Measurements from ENCODE around the gene ARHGAP42. TPM values are rescaled to one million over a fixed set of nuclear protein-coding genes. Genes with fewer than 3 reads are reported as not detected.

ARHGAP42 gene
- polyA plus RNA-seq, 3 donors = 0.13 TPM; not detected in 2

GRCh38 chr11:100866453-100866852, 179.4 kb downstream of the ARHGAP42 start:
- Histone ChIP-seq H3K27ac (ENCODE audit: low read depth in 1 of 2, low read length in 2 of 2) (no peak overlapping the region), H3K4me3 (replicated peaks in 1 of 3; ENCODE audit: low read depth in 2 of 3, low read length in 3 of 3) (no peak overlapping the region), H4K20me1 (ENCODE audit: insufficient read depth, low read length) (no peaks in the 10 kb centered on the region), H3K9me3 (replicated peaks in 1 of 2; ENCODE audit: control insufficient read depth in 1 of 2, insufficient read depth in 1 of 2, low read length in 2 of 2) (no peaks in the 10 kb centered on the region), H3K27me3 (ENCODE audit: control insufficient read depth in 2 of 2, insufficient read depth in 2 of 2, low read length in 2 of 2) (no peaks in the 10 kb centered on the region), H3K4me1 (ENCODE audit: control insufficient read depth in 1 of 2, insufficient read depth in 2 of 2, low read length in 2 of 2) (no peaks in the 10 kb centered on the region), H2AFZ (ENCODE audit: insufficient read depth, low read depth, low read length, poor library complexity, severe bottlenecking) (no peak overlapping the region), H3K36me3 (replicated peaks in 1 of 2; ENCODE audit: control insufficient read depth in 1 of 2, insufficient read depth in 2 of 2, low read length in 2 of 2) (no peaks in the 10 kb centered on the region), H3K9ac (ENCODE audit: insufficient read depth, low read length, poor library complexity, severe bottlenecking) (no peak overlapping the region), H3K79me2 (ENCODE audit: insufficient read depth, low read length) (no peaks in the 10 kb centered on the region), H3K4me2 (replicated peaks; ENCODE audit: extremely low read depth, low read length, poor library complexity, severe bottlenecking) (no peak overlapping the region)
- Mint-ChIP-seq H3K9me3 (peaks cover 0 to 10% (median 4%) of the 10 kb centered on the region in 7 donors), H3K36me3 (no peaks in the 10 kb centered on the region), H3K27ac (no peak overlapping the region), H3K4me3 (no peak overlapping the region), H3K4me1 (peaks cover 2% of the 10 kb centered on the region), H3K27me3 (ENCODE audit: low read depth in 3 of 3) (peaks cover 0 to 2% (median 0%) of the 10 kb centered on the region in 3 donors)
- intact Hi-C loops (cut with micrococcal nuclease) = no loop called here
- DNase-seq = no peak
- no peak for TF ChIP-seq CTCF (IDR thresholded peaks at IDR 0.05)

- Histone ChIP-seq H3K4me2 (replicated peaks; ENCODE audit: extremely low read depth, low read length, poor library complexity, severe bottlenecking) (no peak overlapping the region), H3K27me3 (ENCODE audit: control insufficient read depth in 2 of 2, insufficient read depth in 2 of 2, low read length in 2 of 2) (no peaks in the 10 kb centered on the region), H3K9me3 (replicated peaks in 1 of 2; ENCODE audit: control insufficient read depth in 1 of 2, insufficient read depth in 1 of 2, low read length in 2 of 2) (no peaks in the 10 kb centered on the region), H3K27ac (ENCODE audit: low read depth in 1 of 2, low read length in 2 of 2) (no peak overlapping the region), H3K36me3 (replicated peaks in 1 of 2; ENCODE audit: control insufficient read depth in 1 of 2, insufficient read depth in 2 of 2, low read length in 2 of 2) (no peaks in the 10 kb centered on the region), H3K4me1 (ENCODE audit: control insufficient read depth in 1 of 2, insufficient read depth in 2 of 2, low read length in 2 of 2) (no peaks in the 10 kb centered on the region), H3K79me2 (ENCODE audit: insufficient read depth, low read length) (no peaks in the 10 kb centered on the region), H2AFZ (ENCODE audit: insufficient read depth, low read depth, low read length, poor library complexity, severe bottlenecking) (no peak overlapping the region), H4K20me1 (ENCODE audit: insufficient read depth, low read length) (no peaks in the 10 kb centered on the region), H3K9ac (ENCODE audit: insufficient read depth, low read length, poor library complexity, severe bottlenecking) (no peak overlapping the region), H3K4me3 (replicated peaks in 1 of 3; ENCODE audit: low read depth in 2 of 3, low read length in 3 of 3) (no peak overlapping the region)
- WGBS (ENCODE audit: insufficient coverage) = no CpG with 5 or more reads among the region's 2 CpGs
- Mint-ChIP-seq H3K27ac (no peak overlapping the region), H3K36me3 (no peaks in the 10 kb centered on the region), H3K27me3 (ENCODE audit: low read depth in 3 of 3) (peaks cover 0 to 2% (median 0%) of the 10 kb centered on the region in 3 donors), H3K4me3 (no peak overlapping the region), H3K4me1 (peaks cover 2% of the 10 kb centered on the region), H3K9me3 (peaks cover 0 to 10% (median 4%) of the 10 kb centered on the region in 7 donors)
- no peak for DNase-seq
- TF ChIP-seq CTCF (IDR thresholded peaks at IDR 0.05) = no peak
- intact Hi-C loops (cut with micrococcal nuclease) = no loop called here
These were observed 180.5 kb downstream of the ARHGAP42 start for GRCh38 chr11:100867606-100868005.

Measured in CD14-positive monocyte (primary cell).